Measurements from ENCODE around the gene CEACAM20.
"Not testable (repeated sequence)": the region's sequence is repeated elsewhere in the genome, so short reads cannot be mapped to it uniquely, and the experiment has no call there.

CEACAM20 gene

DNA sequence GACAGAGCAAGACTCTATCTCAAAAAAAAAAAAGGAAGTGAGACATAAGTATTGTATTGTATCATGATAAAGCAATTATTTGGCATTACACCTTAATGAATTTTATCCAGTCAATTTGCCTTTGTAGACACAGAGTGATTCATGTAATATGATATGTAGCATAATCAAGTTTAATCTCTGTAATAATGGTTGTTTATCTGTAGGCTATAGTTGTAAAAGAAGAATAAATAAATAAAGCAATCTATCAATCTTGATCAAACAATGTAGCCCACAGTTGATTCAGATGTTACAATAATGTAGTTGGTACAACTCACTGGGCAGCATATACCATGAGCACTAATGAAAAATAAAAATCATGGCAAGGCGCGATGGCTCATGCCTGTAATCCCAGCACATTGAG, 28.5 kb upstream of the CEACAM20 start:
- Histone ChIP-seq H3K4me3 (ENCODE audit: insufficient read length, low read depth) (no peak overlapping the region), H3K4me1 (ENCODE audit: insufficient read depth, insufficient read length) (no peaks in the 10 kb centered on the region), H3K9ac (ENCODE audit: insufficient read length, low read depth) (no peak overlapping the region), H3K9me3 (ENCODE audit: insufficient read depth, low read length) (no peaks in the 10 kb centered on the region), H3K36me3 (ENCODE audit: insufficient read depth, insufficient read length, low read length) (no peaks in the 10 kb centered on the region), H3K27me3 (ENCODE audit: insufficient read depth, insufficient read length) (no peaks in the 10 kb centered on the region)
- no peak for TF ChIP-seq SUZ12 (IDR thresholded peaks at IDR 0.05; ENCODE audit: extremely low read depth, insufficient read depth, insufficient read length)
- no peak for TF ChIP-seq ZNF274 (IDR thresholded peaks at IDR 0.05; ENCODE audit: low read depth, low read length)
- TF ChIP-seq YY1 (IDR thresholded peaks at IDR 0.05; ENCODE audit: insufficient read depth, insufficient read length): no peak
- no peak for DNase-seq (ENCODE audit: low read depth, low spot score)

DNA sequence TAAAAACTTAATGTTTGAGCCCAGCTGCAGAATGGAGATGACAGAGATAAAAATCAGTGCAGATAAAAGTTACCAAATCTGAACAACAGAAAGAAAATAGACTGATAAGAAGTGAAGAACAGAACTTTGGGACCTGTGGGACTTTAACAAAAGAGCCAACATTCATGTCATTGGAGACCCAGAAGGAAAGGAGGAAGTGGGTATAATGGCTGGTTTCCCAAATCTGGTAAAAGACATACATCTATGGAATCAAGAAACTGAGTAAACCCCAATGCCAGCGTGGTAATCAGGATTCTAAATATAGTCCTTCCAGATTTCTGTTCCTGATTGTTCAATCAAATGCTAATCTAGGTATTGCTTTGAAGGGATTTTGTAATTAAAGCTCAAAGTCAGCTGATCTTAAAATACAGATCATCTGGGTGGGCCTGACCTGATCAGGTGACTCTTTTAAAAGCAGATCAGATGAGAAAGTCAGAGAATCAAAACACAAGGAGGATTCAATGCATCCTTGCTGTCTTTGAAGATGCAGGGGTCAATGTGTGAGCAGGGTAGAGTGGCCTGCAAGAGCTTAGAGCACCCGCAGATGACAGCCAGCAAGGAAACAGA, 25.3 kb upstream of the CEACAM20 start:
- no peaks in the 10 kb centered on the region for H3K4me1 ChIP-seq (ENCODE audit: insufficient read depth, insufficient read length)
- H3K36me3 ChIP-seq (ENCODE audit: insufficient read depth, insufficient read length, low read length): no peaks in the 10 kb centered on the region
- no peak for TF ChIP-seq ZNF274 (IDR thresholded peaks at IDR 0.05; ENCODE audit: low read depth, low read length)
- TF ChIP-seq SUZ12 (IDR thresholded peaks at IDR 0.05; ENCODE audit: extremely low read depth, insufficient read depth, insufficient read length): no peak
- TF ChIP-seq YY1 (IDR thresholded peaks at IDR 0.05; ENCODE audit: insufficient read depth, insufficient read length): no peak
- no peak overlapping the region for H3K4me3 ChIP-seq (ENCODE audit: insufficient read length, low read depth)
- no peak overlapping the region for H3K9ac ChIP-seq (ENCODE audit: insufficient read length, low read depth)
- no peaks in the 10 kb centered on the region for H3K27me3 ChIP-seq (ENCODE audit: insufficient read depth, insufficient read length)
- H3K9me3 ChIP-seq (ENCODE audit: insufficient read depth, low read length): no peaks in the 10 kb centered on the region
- no peak for DNase-seq (ENCODE audit: low read depth, low spot score)

DNA sequence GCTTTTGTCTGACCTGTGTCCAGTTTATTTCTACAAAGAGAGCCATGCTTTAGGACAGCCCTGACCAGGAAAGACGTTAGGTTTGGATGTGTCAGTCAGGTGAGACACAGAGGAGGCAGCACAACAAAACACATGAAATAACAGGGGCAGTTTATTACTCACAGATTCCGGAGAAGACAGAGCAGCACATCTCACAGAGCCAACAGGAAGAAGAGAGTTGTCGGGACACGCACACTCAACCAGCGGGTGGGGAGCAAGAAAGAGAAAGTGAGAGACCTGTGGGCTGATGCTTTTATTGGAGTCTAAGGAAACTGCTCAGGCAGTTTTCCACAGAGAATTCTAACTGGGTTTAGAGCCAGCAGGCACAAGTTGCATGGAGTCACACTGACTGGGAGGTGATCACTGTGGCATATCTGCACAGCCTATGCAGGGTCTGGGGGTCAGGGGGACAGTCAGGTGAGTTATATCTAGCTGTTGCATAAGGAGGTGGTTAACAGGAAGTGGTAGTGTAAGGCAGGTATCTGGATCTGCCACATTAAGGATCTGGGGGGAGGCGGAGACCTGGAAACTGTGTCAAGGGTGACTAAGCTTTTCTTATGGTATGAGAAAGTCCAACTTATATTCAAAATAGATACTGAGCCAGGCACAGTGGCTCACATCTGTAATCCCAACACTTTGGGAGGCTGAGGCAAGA, 24.1 kb upstream of the CEACAM20 start:
- H3K36me3 ChIP-seq (ENCODE audit: insufficient read depth, insufficient read length, low read length): no peaks in the 10 kb centered on the region
- H3K27me3 ChIP-seq (ENCODE audit: insufficient read depth, insufficient read length): no peaks in the 10 kb centered on the region
- no peaks in the 10 kb centered on the region for H3K4me1 ChIP-seq (ENCODE audit: insufficient read depth, insufficient read length)
- TF ChIP-seq SUZ12 (IDR thresholded peaks at IDR 0.05; ENCODE audit: extremely low read depth, insufficient read depth, insufficient read length) (no peak), YY1 (IDR thresholded peaks at IDR 0.05; ENCODE audit: insufficient read depth, insufficient read length) (no peak), ZNF274 (IDR thresholded peaks at IDR 0.05; ENCODE audit: low read depth, low read length) (no peak)
- no peak for DNase-seq (ENCODE audit: low read depth, low spot score)
- no peak overlapping the region for H3K9ac ChIP-seq (ENCODE audit: insufficient read length, low read depth)
- H3K4me3 ChIP-seq (ENCODE audit: insufficient read length, low read depth): no peak overlapping the region
- no peaks in the 10 kb centered on the region for H3K9me3 ChIP-seq (ENCODE audit: insufficient read depth, low read length)

DNA sequence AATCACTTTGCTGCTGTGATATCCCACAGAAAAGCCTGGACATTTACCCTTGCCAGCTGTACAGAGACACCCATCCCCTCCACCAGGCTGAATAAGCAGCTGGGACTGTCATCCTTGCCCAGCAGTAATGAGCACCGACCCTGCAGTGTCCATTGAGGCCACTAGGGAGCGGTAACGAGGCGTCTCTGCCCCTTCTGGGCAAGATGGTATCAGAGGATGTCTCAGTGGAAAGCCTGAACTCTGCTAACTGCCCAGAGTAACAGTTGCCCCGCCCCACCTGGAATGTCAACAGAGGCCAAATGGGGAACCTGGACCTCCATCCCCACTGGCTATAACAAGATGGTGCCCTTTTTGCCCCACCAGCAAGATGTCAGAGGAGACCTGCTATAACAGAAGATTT, 22.8 kb upstream of the CEACAM20 start:
- no peaks in the 10 kb centered on the region for H3K4me1 ChIP-seq (ENCODE audit: insufficient read depth, insufficient read length)
- H3K9ac ChIP-seq (ENCODE audit: insufficient read length, low read depth): no peak overlapping the region
- no peaks in the 10 kb centered on the region for H3K9me3 ChIP-seq (ENCODE audit: insufficient read depth, low read length)
- no peaks in the 10 kb centered on the region for H3K27me3 ChIP-seq (ENCODE audit: insufficient read depth, insufficient read length)
- H3K36me3 ChIP-seq (ENCODE audit: insufficient read depth, insufficient read length, low read length): no peaks in the 10 kb centered on the region
- no peak overlapping the region for H3K4me3 ChIP-seq (ENCODE audit: insufficient read length, low read depth)
- peak; percentile 50 for DNase-seq (ENCODE audit: low read depth, low spot score)
- TF ChIP-seq YY1 (IDR thresholded peaks at IDR 0.05; ENCODE audit: insufficient read depth, insufficient read length): no peak
- TF ChIP-seq SUZ12 (IDR thresholded peaks at IDR 0.05; ENCODE audit: extremely low read depth, insufficient read depth, insufficient read length): no peak
- no peak for TF ChIP-seq ZNF274 (IDR thresholded peaks at IDR 0.05; ENCODE audit: low read depth, low read length)

DNA sequence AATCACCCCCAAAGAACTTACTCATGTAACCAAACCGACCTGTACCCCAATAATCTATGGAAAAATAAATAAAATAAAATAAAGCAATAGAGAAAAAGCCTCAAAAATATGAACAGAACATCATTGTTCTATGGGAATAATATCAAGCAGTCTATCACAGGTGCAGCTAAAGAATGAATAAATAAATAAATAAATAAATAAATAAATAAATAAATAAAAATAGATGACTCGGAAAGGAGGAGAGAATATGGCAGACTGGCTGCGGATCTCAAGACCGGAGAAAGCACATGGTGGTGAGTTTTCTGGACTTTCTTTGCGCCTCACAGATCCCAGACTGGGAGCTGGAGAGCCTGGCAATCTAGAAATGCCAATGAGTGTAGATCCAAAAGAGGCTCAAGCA, 22.4 kb upstream of the CEACAM20 start:
- no peak for TF ChIP-seq SUZ12 (IDR thresholded peaks at IDR 0.05; ENCODE audit: extremely low read depth, insufficient read depth, insufficient read length)
- no peak for TF ChIP-seq ZNF274 (IDR thresholded peaks at IDR 0.05; ENCODE audit: low read depth, low read length)
- no peak for TF ChIP-seq YY1 (IDR thresholded peaks at IDR 0.05; ENCODE audit: insufficient read depth, insufficient read length)
- Histone ChIP-seq H3K9me3 (ENCODE audit: insufficient read depth, low read length) (no peaks in the 10 kb centered on the region), H3K36me3 (ENCODE audit: insufficient read depth, insufficient read length, low read length) (no peaks in the 10 kb centered on the region), H3K27me3 (ENCODE audit: insufficient read depth, insufficient read length) (no peaks in the 10 kb centered on the region), H3K4me1 (ENCODE audit: insufficient read depth, insufficient read length) (no peaks in the 10 kb centered on the region), H3K4me3 (ENCODE audit: insufficient read length, low read depth) (no peak overlapping the region), H3K9ac (ENCODE audit: insufficient read length, low read depth) (no peak overlapping the region)
- DNase-seq (ENCODE audit: low read depth, low spot score): no peak

DNA sequence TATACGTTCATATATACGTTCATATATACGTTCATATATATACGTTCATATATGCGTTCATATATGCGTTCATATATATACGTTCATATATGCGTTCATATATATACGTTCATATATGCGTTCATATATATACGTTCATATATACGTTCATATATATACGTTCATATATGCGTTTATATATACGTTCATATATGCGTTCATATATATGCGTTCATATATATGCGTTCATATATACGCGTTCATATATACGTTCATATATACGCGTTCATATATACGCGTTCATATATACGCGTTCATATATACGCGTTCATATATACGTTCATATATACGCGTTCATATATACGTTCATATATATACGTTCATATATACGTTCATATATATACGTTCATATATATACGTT, 21.5 kb upstream of the CEACAM20 start:
- H3K4me1 ChIP-seq (ENCODE audit: insufficient read depth, insufficient read length); H3K9ac ChIP-seq (ENCODE audit: insufficient read length, low read depth); H3K36me3 ChIP-seq (ENCODE audit: insufficient read depth, insufficient read length, low read length); DNase-seq (ENCODE audit: low read depth, low spot score); H3K27me3 ChIP-seq (ENCODE audit: insufficient read depth, insufficient read length); H3K4me3 ChIP-seq (ENCODE audit: insufficient read length, low read depth); H3K9me3 ChIP-seq (ENCODE audit: insufficient read depth, low read length): not testable (repeated sequence)

DNA sequence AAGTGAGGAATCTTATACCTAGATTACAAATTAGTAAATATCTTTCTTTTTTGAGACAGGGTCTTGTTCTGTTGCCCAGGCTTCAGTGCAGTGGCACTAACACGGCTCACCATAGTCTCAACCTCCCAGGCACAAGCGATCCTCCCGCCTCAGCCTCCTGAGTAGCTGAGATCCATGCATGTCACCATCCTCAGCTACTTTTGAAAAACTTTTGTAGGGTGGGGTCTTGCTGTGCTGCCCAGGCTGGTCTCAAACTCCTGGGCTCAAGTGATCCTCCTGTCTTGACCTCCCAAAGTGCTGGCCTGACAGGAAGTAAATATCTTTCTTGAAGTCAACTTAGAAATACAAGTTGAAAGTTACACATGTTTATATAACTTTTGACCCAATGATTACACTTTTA, 20.0 kb upstream of the CEACAM20 start:
- H3K27me3 ChIP-seq (ENCODE audit: insufficient read depth, insufficient read length): no peaks in the 10 kb centered on the region
- TF ChIP-seq ZNF274 (IDR thresholded peaks at IDR 0.05; ENCODE audit: low read depth, low read length) (no peak), SUZ12 (IDR thresholded peaks at IDR 0.05; ENCODE audit: extremely low read depth, insufficient read depth, insufficient read length) (no peak), YY1 (IDR thresholded peaks at IDR 0.05; ENCODE audit: insufficient read depth, insufficient read length) (no peak)
- H3K4me1 ChIP-seq (ENCODE audit: insufficient read depth, insufficient read length): no peaks in the 10 kb centered on the region
- H3K4me3 ChIP-seq (ENCODE audit: insufficient read length, low read depth): no peak overlapping the region
- no peaks in the 10 kb centered on the region for H3K36me3 ChIP-seq (ENCODE audit: insufficient read depth, insufficient read length, low read length)
- no peak overlapping the region for H3K9ac ChIP-seq (ENCODE audit: insufficient read length, low read depth)
- H3K9me3 ChIP-seq (ENCODE audit: insufficient read depth, low read length): no peaks in the 10 kb centered on the region
- no peak for DNase-seq (ENCODE audit: low read depth, low spot score)

Data from NT2/D1 (cell line).